ENCODE data around the gene GABRP. TPM values are rescaled to one million over a fixed set of nuclear protein-coding genes. Genes with fewer than 3 reads are reported as not detected.

The GABRP gene
- total and polyA plus RNA-seq, 2 donors (not counting 3 experiments of a cell fraction or from before 2014, with no cell fraction given), result 0.66 to 3.0 TPM

GRCh38 chr5:170785416-170785815 lies 1.9 kb downstream of the GABRP start:
- H2AFZ ChIP-seq (ENCODE audit: low read depth, low read length), result no peak overlapping the region
- intact Hi-C loops (cut with micrococcal nuclease) (no loop called here), dilution Hi-C loops (cut with MboI; ENCODE audit: extremely low pct_ligation_motif_present, low sequenced_read_pairs) (no loop called here)
- H4K20me1 ChIP-seq (replicated peaks; ENCODE audit: control insufficient read depth, extremely low read depth, insufficient read depth, low read length), result no peaks in the 10 kb centered on the region
- BruUV-seq (replicated peaks), result no TSS peak
- no peaks in the 10 kb centered on the region for H3K9me3 ChIP-seq (replicated peaks; ENCODE audit: control insufficient read depth, insufficient read depth, low read length)
- H3K9ac ChIP-seq (replicated peaks; ENCODE audit: extremely low read depth, insufficient read depth, low read length), result no peak overlapping the region
- no peak for FAIRE-seq
- no peaks in the 10 kb centered on the region for H3K79me2 ChIP-seq (ENCODE audit: control insufficient read depth, insufficient read depth, low read length)
- ChIA-PET CTCF (interaction anchor here (14.8 kb wide), 1 partner anchor 39 kb away, joined by 452 read pairs; no protein-coding TSS in a partner anchor), POLR2A (no interaction called here)
- no peak overlapping the region for H3K27ac ChIP-seq (ENCODE audit: insufficient read depth, low read depth, low read length)
- no peaks in the 10 kb centered on the region for H3K9me1 ChIP-seq (replicated peaks; ENCODE audit: control insufficient read depth, extremely low read depth, insufficient read depth, low read length)
- H3K27me3 ChIP-seq (ENCODE audit: control insufficient read depth in 2 of 2, insufficient read depth in 2 of 2, low read length in 2 of 2), result no peaks in the 10 kb centered on the region
- peaks cover 6% of the 10 kb centered on the region for H3K4me1 ChIP-seq (ENCODE audit: control insufficient read depth, extremely low read depth, insufficient read depth, low read length)
- no peaks in the 10 kb centered on the region for H3K36me3 ChIP-seq (ENCODE audit: control insufficient read depth in 2 of 2, extremely low read depth in 1 of 2, insufficient read depth in 2 of 2, low read length in 2 of 2)
- H3K4me3 ChIP-seq (replicated peaks in 1 of 3; ENCODE audit: insufficient read depth in 1 of 3, low read depth in 1 of 3, low read length in 3 of 3), result no peak overlapping the region
- no peak for DNase-seq (ENCODE audit: low read depth, low spot score)
- no peak overlapping the region for H3K4me2 ChIP-seq (ENCODE audit: insufficient read depth, low read length)
- TF ChIP-seq JUN (IDR thresholded peaks at IDR 0.05; ENCODE audit: borderline replicate concordance, insufficient read depth, insufficient read length, low read depth), result no peak
- no peak for TF ChIP-seq MAX (IDR thresholded peaks at IDR 0.05; ENCODE audit: insufficient read depth, insufficient read length)
- no peak for TF ChIP-seq FOS (IDR thresholded peaks at IDR 0.05; ENCODE audit: borderline replicate concordance, insufficient read depth, low read length)
- no peak for TF ChIP-seq POLR2AphosphoS5 (IDR thresholded peaks at IDR 0.05; ENCODE audit: insufficient read depth, low read depth, low read length)
- no peak for TF ChIP-seq POLR2A (IDR thresholded peaks at IDR 0.05; ENCODE audit: low read depth, low read length)
- TF ChIP-seq EZH2 (IDR thresholded peaks at IDR 0.05; ENCODE audit: borderline replicate concordance, low read depth, low read length, severe bottlenecking), result no peak
- no peak for TF ChIP-seq GATA2 (IDR thresholded peaks at IDR 0.05; ENCODE audit: insufficient read depth, insufficient read length, low read depth, low read length)
- no peak for TF ChIP-seq CTCF (IDR thresholded peaks at IDR 0.05; ENCODE audit: extremely low read depth in 1 of 2, insufficient read depth in 1 of 2, low read depth in 1 of 2, low read length in 2 of 2)
- no peak for TF ChIP-seq MYC (IDR thresholded peaks at IDR 0.05; ENCODE audit: low read depth, low read length)

Data from endothelial cell of umbilical vein (primary cell).